GM12878 (cell line): ENCODE results near the gene LGMN. TPM values are rescaled to one million over a fixed set of nuclear protein-coding genes. Genes with fewer than 3 reads are reported as not detected.
A peak's percentile ranks its signal among the peaks of the same experiment; 100 is the strongest.

ENCODE experiments used
- ASH2L ChIP-seq: fragments of 300-600, 200-600 bp; sonication (generic); IDR thresholded peaks from 2 replicates; pipeline ENCODE4 v1.6.1; 2017; ENCODE audit warnings: low read depth, mild to moderate bottlenecking, borderline replicate concordance
- CBX3 ChIP-seq: fragments of 200-600 bp; sonication (generic); IDR thresholded peaks from 2 replicates; pipeline ENCODE4 v1.6.1; 2016; ENCODE audit warnings: low read depth, borderline replicate concordance
- CHD1 ChIP-seq: IDR thresholded peaks from 2 replicates; pipeline ENCODE4 v1.6.1; 2012; ENCODE audit warnings: low read depth, low read length, improper control_type of control experiment
- CHD2 ChIP-seq: IDR thresholded peaks from 2 replicates; pipeline ENCODE4 v1.6.1; 2011; ENCODE audit warnings: low read depth, low read length, improper control_type of control experiment, borderline replicate concordance
- CHD4 ChIP-seq: fragments of 200-600 bp; sonication (generic); IDR thresholded peaks from 2 replicates; pipeline ENCODE4 v1.6.1; 2016; ENCODE audit warnings: mild to moderate bottlenecking
- EGR1 ChIP-seq, 2 experiments: IDR thresholded peaks; 1 replicate in 1 of 2; 2 replicates in 1 of 2; pipeline ENCODE4 v1.6.1; 2011 to 2012; ENCODE audit warnings: low read depth in 2 of 2, low read length in 2 of 2, borderline replicate concordance in 1 of 2, mild to moderate bottlenecking in 1 of 2, moderate library complexity in 1 of 2
- FOS ChIP-seq: IDR thresholded peaks from 3 replicates; pipeline ENCODE4 v1.6.1; 2011; ENCODE audit warnings: borderline replicate concordance; ENCODE audit not compliant: insufficient read length; ENCODE audit errors: extremely low read depth
- HCFC1 ChIP-seq: fragments of 150-350 bp; IDR thresholded peaks from 2 replicates; pipeline ENCODE4 v1.6.1; 2014; ENCODE audit warnings: low read length
- LARP7 ChIP-seq: fragments of 450-650 bp; IDR thresholded peaks from 2 replicates; pipeline ENCODE4 v1.6.1; 2017; ENCODE audit warnings: mild to moderate bottlenecking
- MEF2A ChIP-seq: IDR thresholded peaks from 2 replicates; pipeline ENCODE4 v1.6.1; 2011; ENCODE audit warnings: low read depth, mild to moderate bottlenecking, low read length, moderate library complexity; ENCODE audit not compliant: insufficient read depth
- MTA3 ChIP-seq: IDR thresholded peaks from 2 replicates; pipeline ENCODE4 v1.6.1; 2012; ENCODE audit warnings: low read length, inconsistent platforms, borderline replicate concordance
- MYB ChIP-seq: fragments of 150-350 bp; IDR thresholded peaks from 2 replicates; pipeline ENCODE4 v1.6.1; 2014; ENCODE audit warnings: mild to moderate bottlenecking, low read depth, low read length, borderline replicate concordance
- RAD21 ChIP-seq: IDR thresholded peaks from 2 replicates; pipeline ENCODE4 v1.6.1; 2011; ENCODE audit warnings: mild to moderate bottlenecking, low read depth, low read length, moderate library complexity; ENCODE audit not compliant: insufficient read depth
- RBBP5 ChIP-seq: fragments of 200-600 bp; sonication (generic); conservative IDR thresholded peaks from 2 replicates; pipeline ENCODE4 v1.6.1; 2016
- SIN3A ChIP-seq: IDR thresholded peaks from 2 replicates; pipeline ENCODE4 v1.6.1; 2012; ENCODE audit warnings: low read depth, low read length, improper control_type of control experiment
- SMC3 ChIP-seq: IDR thresholded peaks from 2 replicates; pipeline ENCODE4 v1.6.1; 2011; ENCODE audit warnings: low read length, improper control_type of control experiment, borderline replicate concordance
- SREBF1 ChIP-seq: IDR thresholded peaks from 2 replicates; pipeline ENCODE4 v1.6.1; 2012; ENCODE audit warnings: mild to moderate bottlenecking, low read length
- STAT1 ChIP-seq: fragments of 450-650 bp; conservative IDR thresholded peaks from 2 replicates; pipeline ENCODE4 v1.6.1; 2014; ENCODE audit warnings: antibody characterized with exemption, mild to moderate bottlenecking
- TCF7 ChIP-seq: IDR thresholded peaks from 2 replicates; pipeline ENCODE4 v1.6.1; 2014; ENCODE audit warnings: antibody characterized with exemption, borderline replicate concordance
- polyA plus RNA-seq, 11 experiments: library from polyadenylated mRNA; depleted of rRNA in 4 of 11; unstranded in 6 of 11; stranded (reverse) in 5 of 11; fragments of >200 nt; fragmentation: Nextera tagmentation in 4 of 11; fragmentation: Illumina TruSeq in 1 of 11; extraction: Ambion mirVana in 4 of 11; extraction: Trizol in 1 of 11; gene quantifications; 1 replicate in 1 of 11; 2 replicates in 10 of 11; pipeline versions ENCODE4 v1.2.1 to v1.2.3, GENCODE V29; 2011 to 2016; ENCODE audit warnings: inconsistent platforms in 2 of 11, missing spikeins in 2 of 11, low read depth in 1 of 11
- total RNA-seq, 4 experiments: library from RNA; depleted of rRNA in 3 of 4; stranded (reverse); fragments of >200 nt in 3 of 4; fragmentation: Illumina TruSeq in 1 of 4; extraction: Trizol in 1 of 4; gene quantifications; 2 replicates each; pipeline versions ENCODE4 v1.2.1 to v1.2.3, GENCODE V29; 2013 to 2021
- TF ChIP-seq, protein P1 (sequence below), 3 experiments: IDR thresholded peaks in 2 of 3; conservative IDR thresholded peaks in 1 of 3; 2 replicates each; pipeline ENCODE4 v1.5.1; 2011; ENCODE audit warnings: low read depth in 3 of 3, low read length in 3 of 3, mild to moderate bottlenecking in 3 of 3, control low read depth in 2 of 3, moderate library complexity in 2 of 3, inconsistent platforms in 1 of 3, mixed read lengths in 1 of 3; ENCODE audit not compliant: control insufficient read depth in 2 of 3, insufficient read depth in 1 of 3; ENCODE audit errors: extremely low read depth in 1 of 3
- TF ChIP-seq, protein P2 (sequence below): IDR thresholded peaks from 2 replicates; pipeline ENCODE4 v1.6.1; 2011; ENCODE audit warnings: borderline replicate concordance, low read depth, mild to moderate bottlenecking, moderate library complexity, low read length; ENCODE audit not compliant: insufficient read depth, poor library complexity, severe bottlenecking
- TF ChIP-seq, protein P3 (sequence below): fragments of 450-650 bp; conservative IDR thresholded peaks from 2 replicates; pipeline ENCODE4 v1.6.1; 2017; ENCODE audit warnings: mild to moderate bottlenecking, moderate library complexity
- TF ChIP-seq, protein P4 (sequence below): fragments of 450-650 bp; IDR thresholded peaks from 2 replicates; pipeline ENCODE4 v1.6.1; 2017; ENCODE audit warnings: mild to moderate bottlenecking, moderate library complexity

LGMN gene
- total and polyA plus RNA-seq, 10 of the 15 experiments (the other 5 are each of a cell fraction or from before 2014, with no cell fraction given), result 0.71 to 192 (median 3.9) TPM

DNA sequence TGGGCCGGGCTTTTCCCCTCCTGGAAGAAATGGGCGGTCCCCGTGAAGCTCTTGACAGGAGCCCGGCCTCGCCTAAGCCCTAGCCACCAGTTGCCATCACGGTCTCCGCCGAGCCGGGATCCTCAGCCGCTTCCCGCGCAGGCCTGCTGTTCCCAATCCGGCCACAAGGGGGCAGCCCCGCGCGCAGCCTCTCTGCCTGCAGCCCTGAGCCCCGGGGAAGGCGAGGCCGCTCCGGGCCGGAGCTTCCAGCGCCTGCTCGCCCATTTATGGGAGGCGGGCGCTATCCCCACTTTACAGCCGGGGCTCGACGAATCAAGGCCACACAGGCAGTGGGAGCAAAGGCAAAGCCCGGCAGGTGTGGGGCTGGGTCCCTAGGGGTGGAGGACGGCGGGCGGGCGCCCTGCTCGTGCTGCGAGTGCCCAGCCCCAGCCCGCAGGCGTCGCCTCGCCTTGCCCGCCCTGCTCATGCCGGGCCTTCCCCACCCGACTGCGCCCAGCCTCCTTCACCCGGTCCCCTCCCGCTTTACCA is 61.5 kb downstream of the LGMN start (continued):
- TF ChIP-seq, protein P1, sequence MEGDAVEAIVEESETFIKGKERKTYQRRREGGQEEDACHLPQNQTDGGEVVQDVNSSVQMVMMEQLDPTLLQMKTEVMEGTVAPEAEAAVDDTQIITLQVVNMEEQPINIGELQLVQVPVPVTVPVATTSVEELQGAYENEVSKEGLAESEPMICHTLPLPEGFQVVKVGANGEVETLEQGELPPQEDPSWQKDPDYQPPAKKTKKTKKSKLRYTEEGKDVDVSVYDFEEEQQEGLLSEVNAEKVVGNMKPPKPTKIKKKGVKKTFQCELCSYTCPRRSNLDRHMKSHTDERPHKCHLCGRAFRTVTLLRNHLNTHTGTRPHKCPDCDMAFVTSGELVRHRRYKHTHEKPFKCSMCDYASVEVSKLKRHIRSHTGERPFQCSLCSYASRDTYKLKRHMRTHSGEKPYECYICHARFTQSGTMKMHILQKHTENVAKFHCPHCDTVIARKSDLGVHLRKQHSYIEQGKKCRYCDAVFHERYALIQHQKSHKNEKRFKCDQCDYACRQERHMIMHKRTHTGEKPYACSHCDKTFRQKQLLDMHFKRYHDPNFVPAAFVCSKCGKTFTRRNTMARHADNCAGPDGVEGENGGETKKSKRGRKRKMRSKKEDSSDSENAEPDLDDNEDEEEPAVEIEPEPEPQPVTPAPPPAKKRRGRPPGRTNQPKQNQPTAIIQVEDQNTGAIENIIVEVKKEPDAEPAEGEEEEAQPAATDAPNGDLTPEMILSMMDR (IDR thresholded peaks at IDR 0.05 in 2 of 3, conservative IDR thresholded peaks at IDR 0.05 in 1 of 3; ENCODE audit: control insufficient read depth in 2 of 3, extremely low read depth in 1 of 3, insufficient read depth in 1 of 3, low read depth in 3 of 3, low read length in 3 of 3), result peak; percentile 78 to 89 (median 84)
- TF ChIP-seq CHD2, result no peak
- no peak for TF ChIP-seq MEF2A
- TF ChIP-seq EGR1 (IDR thresholded peaks at IDR 0.05; ENCODE audit: borderline replicate concordance in 1 of 2, low read depth in 2 of 2, low read length in 2 of 2), result no peak
- TF ChIP-seq STAT1, result no peak
- TF ChIP-seq, protein P2, sequence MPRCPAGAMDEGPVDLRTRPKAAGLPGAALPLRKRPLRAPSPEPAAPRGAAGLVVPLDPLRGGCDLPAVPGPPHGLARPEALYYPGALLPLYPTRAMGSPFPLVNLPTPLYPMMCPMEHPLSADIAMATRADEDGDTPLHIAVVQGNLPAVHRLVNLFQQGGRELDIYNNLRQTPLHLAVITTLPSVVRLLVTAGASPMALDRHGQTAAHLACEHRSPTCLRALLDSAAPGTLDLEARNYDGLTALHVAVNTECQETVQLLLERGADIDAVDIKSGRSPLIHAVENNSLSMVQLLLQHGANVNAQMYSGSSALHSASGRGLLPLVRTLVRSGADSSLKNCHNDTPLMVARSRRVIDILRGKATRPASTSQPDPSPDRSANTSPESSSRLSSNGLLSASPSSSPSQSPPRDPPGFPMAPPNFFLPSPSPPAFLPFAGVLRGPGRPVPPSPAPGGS, result no peak
- TF ChIP-seq, protein P3, sequence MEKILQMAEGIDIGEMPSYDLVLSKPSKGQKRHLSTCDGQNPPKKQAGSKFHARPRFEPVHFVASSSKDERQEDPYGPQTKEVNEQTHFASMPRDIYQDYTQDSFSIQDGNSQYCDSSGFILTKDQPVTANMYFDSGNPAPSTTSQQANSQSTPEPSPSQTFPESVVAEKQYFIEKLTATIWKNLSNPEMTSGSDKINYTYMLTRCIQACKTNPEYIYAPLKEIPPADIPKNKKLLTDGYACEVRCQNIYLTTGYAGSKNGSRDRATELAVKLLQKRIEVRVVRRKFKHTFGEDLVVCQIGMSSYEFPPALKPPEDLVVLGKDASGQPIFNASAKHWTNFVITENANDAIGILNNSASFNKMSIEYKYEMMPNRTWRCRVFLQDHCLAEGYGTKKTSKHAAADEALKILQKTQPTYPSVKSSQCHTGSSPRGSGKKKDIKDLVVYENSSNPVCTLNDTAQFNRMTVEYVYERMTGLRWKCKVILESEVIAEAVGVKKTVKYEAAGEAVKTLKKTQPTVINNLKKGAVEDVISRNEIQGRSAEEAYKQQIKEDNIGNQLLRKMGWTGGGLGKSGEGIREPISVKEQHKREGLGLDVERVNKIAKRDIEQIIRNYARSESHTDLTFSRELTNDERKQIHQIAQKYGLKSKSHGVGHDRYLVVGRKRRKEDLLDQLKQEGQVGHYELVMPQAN, result no peak
- TF ChIP-seq LARP7, result peak; percentile 52; the same call in 1 of the 2 replicates
- TF ChIP-seq SMC3, result peak; percentile 62
- peak; percentile 64 for TF ChIP-seq RAD21
- TF ChIP-seq, protein P4, sequence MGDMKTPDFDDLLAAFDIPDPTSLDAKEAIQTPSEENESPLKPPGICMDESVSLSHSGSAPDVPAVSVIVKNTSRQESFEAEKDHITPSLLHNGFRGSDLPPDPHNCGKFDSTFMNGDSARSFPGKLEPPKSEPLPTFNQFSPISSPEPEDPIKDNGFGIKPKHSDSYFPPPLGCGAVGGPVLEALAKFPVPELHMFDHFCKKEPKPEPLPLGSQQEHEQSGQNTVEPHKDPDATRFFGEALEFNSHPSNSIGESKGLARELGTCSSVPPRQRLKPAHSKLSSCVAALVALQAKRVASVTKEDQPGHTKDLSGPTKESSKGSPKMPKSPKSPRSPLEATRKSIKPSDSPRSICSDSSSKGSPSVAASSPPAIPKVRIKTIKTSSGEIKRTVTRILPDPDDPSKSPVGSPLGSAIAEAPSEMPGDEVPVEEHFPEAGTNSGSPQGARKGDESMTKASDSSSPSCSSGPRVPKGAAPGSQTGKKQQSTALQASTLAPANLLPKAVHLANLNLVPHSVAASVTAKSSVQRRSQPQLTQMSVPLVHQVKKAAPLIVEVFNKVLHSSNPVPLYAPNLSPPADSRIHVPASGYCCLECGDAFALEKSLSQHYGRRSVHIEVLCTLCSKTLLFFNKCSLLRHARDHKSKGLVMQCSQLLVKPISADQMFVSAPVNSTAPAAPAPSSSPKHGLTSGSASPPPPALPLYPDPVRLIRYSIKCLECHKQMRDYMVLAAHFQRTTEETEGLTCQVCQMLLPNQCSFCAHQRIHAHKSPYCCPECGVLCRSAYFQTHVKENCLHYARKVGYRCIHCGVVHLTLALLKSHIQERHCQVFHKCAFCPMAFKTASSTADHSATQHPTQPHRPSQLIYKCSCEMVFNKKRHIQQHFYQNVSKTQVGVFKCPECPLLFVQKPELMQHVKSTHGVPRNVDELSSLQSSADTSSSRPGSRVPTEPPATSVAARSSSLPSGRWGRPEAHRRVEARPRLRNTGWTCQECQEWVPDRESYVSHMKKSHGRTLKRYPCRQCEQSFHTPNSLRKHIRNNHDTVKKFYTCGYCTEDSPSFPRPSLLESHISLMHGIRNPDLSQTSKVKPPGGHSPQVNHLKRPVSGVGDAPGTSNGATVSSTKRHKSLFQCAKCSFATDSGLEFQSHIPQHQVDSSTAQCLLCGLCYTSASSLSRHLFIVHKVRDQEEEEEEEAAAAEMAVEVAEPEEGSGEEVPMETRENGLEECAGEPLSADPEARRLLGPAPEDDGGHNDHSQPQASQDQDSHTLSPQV, result no peak
- no peak for TF ChIP-seq CBX3
- TF ChIP-seq MTA3, result no peak
- no peak for TF ChIP-seq TCF7
- TF ChIP-seq MYB, result no peak
- no peak for TF ChIP-seq SREBF1
- TF ChIP-seq CHD4, result no peak
- no peak for TF ChIP-seq FOS
- no peak for TF ChIP-seq RBBP5
- no peak for TF ChIP-seq SIN3A
- TF ChIP-seq HCFC1, result no peak
- TF ChIP-seq CHD1, result no peak
- TF ChIP-seq ASH2L, result no peak
